ENCODE results near the gene PNN.
"Not testable (repeated sequence)": the region's sequence is repeated elsewhere in the genome, so short reads cannot be mapped to it uniquely, and the experiment has no call there.

The PNN gene

GRCh38 chr14:39174560-39175444 is at the start of gene PNN:
Gene PNN (plus strand): TSS chr14:39175254. CDS start chr14:39175280, 26 bp downstream.
- peak; percentile 99 for DNase-seq (ENCODE audit: low spot score)

GRCh38 chr14:39137835-39138234 is 37.2 kb upstream of the PNN start:
- not testable (repeated sequence) for DNase-seq (ENCODE audit: low spot score)

GRCh38 chr14:39138440-39138839 is 36.6 kb upstream of the PNN start:
- DNase-seq (ENCODE audit: low spot score): no peak

- no peak for DNase-seq (ENCODE audit: low spot score)
Observed at GRCh38 chr14:39140170-39140569, 34.9 kb upstream of the PNN start.

- DNase-seq (ENCODE audit: low spot score): not testable (repeated sequence)
Observed at GRCh38 chr14:39141623-39142022, 33.4 kb upstream of the PNN start.

GRCh38 chr14:39143226-39143625 is 31.8 kb upstream of the PNN start:
- not testable (repeated sequence) for DNase-seq (ENCODE audit: low spot score)

- DNase-seq (ENCODE audit: low spot score): no peak
Observed at GRCh38 chr14:39145266-39145966, 29.6 kb upstream of the PNN start.

GRCh38 chr14:39154594-39155189 is 20.4 kb upstream of the PNN start:
- DNase-seq (ENCODE audit: low spot score): no peak

- DNase-seq (ENCODE audit: low spot score): no peak
Observed at GRCh38 chr14:39157491-39157890, 17.6 kb upstream of the PNN start.

- DNase-seq (ENCODE audit: low spot score): no peak
Observed at GRCh38 chr14:39158222-39158858, 16.7 kb upstream of the PNN start.

- no peak for DNase-seq (ENCODE audit: low spot score)
Observed at GRCh38 chr14:39160494-39160893, 14.6 kb upstream of the PNN start.

- DNase-seq (ENCODE audit: low spot score): not testable (repeated sequence)
Observed at GRCh38 chr14:39167797-39168320, 7.2 kb upstream of the PNN start.

GRCh38 chr14:39168591-39168990 is 6.5 kb upstream of the PNN start:
- DNase-seq (ENCODE audit: low spot score): no peak

GRCh38 chr14:39169541-39169900 is 5.5 kb upstream of the PNN start:
- peak; percentile 32 for DNase-seq (ENCODE audit: low spot score)

GRCh38 chr14:39173198-39173597 is 1.9 kb upstream of the PNN start:
- DNase-seq (ENCODE audit: low spot score): peak; percentile 4

GRCh38 chr14:39175445-39176262 is 600 bp downstream of the PNN start:
- DNase-seq (ENCODE audit: low spot score): no peak

- DNase-seq (ENCODE audit: low spot score): no peak
Observed at GRCh38 chr14:39176263-39177167, 1.5 kb downstream of the PNN start.

- DNase-seq (ENCODE audit: low spot score): no peak
Observed at GRCh38 chr14:39177168-39177545, 2.1 kb downstream of the PNN start.

- DNase-seq (ENCODE audit: low spot score): no peak
Observed at GRCh38 chr14:39179042-39179441, 4.0 kb downstream of the PNN start.

- no peak for DNase-seq (ENCODE audit: low spot score)
Observed at GRCh38 chr14:39180553-39180952, 5.5 kb downstream of the PNN start.
